Fibroblast of pulmonary artery (primary cell): Measurements from ENCODE around the gene INCA1.
"Not testable (repeated sequence)": the region's sequence is repeated elsewhere in the genome, so short reads cannot be mapped to it uniquely, and the experiment has no call there.

Source experiments
- DNase-seq: peaks from one replicate; pipeline ENCODE4 v3.0.0-alpha.2; 2010; ENCODE audit warnings: low read depth
- H3K4me3 ChIP-seq: replicated peaks from 2 replicates; pipeline ENCODE4 v1.5.1; 2011; ENCODE audit warnings: low read depth, mild to moderate bottlenecking, control low read depth, low read length, moderate library complexity
- TF ChIP-seq, protein P1 (sequence below): IDR thresholded peaks from 2 replicates; pipeline ENCODE4 v1.5.1; 2011; ENCODE audit warnings: mild to moderate bottlenecking, control low read depth, low read length, inconsistent platforms; ENCODE audit errors: missing control alignments

The INCA1 gene

DNA sequence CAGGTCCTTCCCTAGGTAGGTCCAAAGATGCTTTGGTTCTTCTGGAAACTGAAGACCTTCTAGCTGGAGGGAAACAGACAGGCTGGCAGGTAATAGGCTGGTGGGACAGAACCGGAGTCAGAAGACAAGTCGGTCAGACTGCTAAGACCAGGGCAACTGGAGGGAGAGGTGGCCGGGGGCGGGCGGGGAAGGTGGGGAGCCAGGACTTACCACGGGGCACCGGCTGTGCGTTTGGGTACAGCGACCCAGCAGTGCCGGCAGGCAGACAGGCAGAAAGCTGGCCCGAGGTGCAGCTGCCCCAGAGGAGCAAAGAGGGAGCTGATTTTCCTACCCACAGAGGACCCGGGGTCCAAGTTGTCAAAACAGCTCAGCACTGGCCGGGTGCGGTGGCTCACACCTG lies 37.3 kb upstream of the INCA1 start:
- no peak overlapping the region for H3K4me3 ChIP-seq
- TF ChIP-seq, protein P1, sequence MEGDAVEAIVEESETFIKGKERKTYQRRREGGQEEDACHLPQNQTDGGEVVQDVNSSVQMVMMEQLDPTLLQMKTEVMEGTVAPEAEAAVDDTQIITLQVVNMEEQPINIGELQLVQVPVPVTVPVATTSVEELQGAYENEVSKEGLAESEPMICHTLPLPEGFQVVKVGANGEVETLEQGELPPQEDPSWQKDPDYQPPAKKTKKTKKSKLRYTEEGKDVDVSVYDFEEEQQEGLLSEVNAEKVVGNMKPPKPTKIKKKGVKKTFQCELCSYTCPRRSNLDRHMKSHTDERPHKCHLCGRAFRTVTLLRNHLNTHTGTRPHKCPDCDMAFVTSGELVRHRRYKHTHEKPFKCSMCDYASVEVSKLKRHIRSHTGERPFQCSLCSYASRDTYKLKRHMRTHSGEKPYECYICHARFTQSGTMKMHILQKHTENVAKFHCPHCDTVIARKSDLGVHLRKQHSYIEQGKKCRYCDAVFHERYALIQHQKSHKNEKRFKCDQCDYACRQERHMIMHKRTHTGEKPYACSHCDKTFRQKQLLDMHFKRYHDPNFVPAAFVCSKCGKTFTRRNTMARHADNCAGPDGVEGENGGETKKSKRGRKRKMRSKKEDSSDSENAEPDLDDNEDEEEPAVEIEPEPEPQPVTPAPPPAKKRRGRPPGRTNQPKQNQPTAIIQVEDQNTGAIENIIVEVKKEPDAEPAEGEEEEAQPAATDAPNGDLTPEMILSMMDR = no peak
- no peak for DNase-seq

DNA sequence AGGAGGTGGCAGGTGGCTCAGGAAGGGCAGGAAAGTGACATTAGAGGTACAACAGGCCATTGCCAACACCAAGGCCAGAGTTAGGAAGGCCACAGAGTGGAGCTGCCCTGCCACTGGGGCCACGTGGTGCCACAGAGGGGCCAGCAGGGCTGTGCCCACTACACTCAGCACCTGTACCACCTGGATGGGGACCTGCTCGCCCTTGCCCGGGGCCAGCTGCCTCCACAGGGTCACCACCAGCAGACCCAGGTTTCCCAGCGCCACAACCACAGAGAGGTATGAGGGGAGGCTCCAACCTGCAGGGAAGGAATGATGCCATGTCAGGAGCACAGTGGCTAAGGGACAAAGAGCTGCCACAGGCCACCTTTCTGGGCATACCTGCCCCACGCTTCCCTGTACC lies 36.7 kb upstream of the INCA1 start:
- H3K4me3 ChIP-seq = no peak overlapping the region
- TF ChIP-seq, protein P1 = no peak
- no peak for DNase-seq

- DNase-seq = no peak
- no peak overlapping the region for H3K4me3 ChIP-seq
- TF ChIP-seq, protein P1 = no peak
Measured at GRCh38 chr17:5033352-5034015, 36.2 kb upstream of the INCA1 start.

GRCh38 chr17:5032865-5033264 lies 35.5 kb upstream of the INCA1 start:
- no peak overlapping the region for H3K4me3 ChIP-seq
- TF ChIP-seq, protein P1 = no peak
- DNase-seq = no peak

DNA sequence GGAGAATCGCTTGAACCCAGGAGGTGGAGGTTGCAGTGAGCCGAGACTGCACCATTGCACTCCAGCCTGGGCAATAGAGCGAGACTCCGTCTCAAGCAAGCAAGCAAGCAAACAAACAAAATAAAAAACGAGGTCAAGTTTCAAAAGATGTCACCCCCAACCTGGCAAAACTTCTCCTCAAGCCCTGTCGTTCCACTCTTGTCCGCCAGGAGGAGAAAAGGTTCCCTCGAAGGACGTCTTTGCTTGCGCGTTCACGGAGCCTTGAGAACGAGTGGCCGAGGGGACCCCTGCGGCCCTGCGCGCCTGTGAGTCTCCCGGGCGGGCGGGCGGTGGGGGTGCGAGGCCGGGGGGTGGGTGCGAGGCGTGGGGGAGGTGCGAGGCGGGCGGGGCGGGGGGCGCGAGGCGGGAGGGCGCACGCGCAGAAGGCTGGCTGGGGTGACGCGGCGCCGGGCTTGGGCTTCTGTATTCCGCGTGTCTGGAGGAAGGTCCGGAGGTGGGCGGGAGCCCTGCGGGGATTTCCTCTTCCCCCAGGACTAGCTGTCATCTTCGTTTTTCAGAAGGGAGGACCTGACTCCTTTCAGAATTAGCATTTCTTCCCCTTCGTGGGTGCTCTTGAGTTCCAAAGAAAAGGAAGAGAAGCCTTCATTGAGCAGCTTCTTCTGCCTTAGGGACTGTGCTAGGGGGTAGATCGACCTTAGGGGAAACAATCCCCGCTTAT lies 34.2 kb upstream of the INCA1 start:
- peak overlapping the region; percentile 40 for H3K4me3 ChIP-seq

GRCh38 chr17:5030168-5030567 lies 32.8 kb upstream of the INCA1 start:
- DNase-seq, H3K4me3 ChIP-seq: not testable (repeated sequence)

More for the DNA sequence above, 34.2 kb upstream of the INCA1 start:
- TF ChIP-seq, protein P1 = peak; percentile 78
- peak; percentile 81 for DNase-seq

GRCh38 chr17:5027916-5028315 lies 30.6 kb upstream of the INCA1 start:
- TF ChIP-seq, protein P1 = no peak
- no peak for DNase-seq
- no peak overlapping the region for H3K4me3 ChIP-seq
